M059J (cell line): ENCODE data around the gene GPS2. TPM values are rescaled to one million over a fixed set of nuclear protein-coding genes. Genes with fewer than 3 reads are reported as not detected.
A peak's percentile ranks its signal among the peaks of the same experiment; 100 is the strongest.

Experiments
- DNase-seq: peaks from one replicate; pipeline ENCODE4 v3.0.0-alpha.2; 2012; ENCODE audit warnings: low read depth
- total RNA-seq: library from RNA; depleted of rRNA; stranded (reverse); fragments of >200 nt; shearing (Covaris generic); gene quantifications from 2 replicates; pipeline ENCODE4 v1.2.3, GENCODE V29; 2014; rRNA removed

Gene GPS2, protein sequence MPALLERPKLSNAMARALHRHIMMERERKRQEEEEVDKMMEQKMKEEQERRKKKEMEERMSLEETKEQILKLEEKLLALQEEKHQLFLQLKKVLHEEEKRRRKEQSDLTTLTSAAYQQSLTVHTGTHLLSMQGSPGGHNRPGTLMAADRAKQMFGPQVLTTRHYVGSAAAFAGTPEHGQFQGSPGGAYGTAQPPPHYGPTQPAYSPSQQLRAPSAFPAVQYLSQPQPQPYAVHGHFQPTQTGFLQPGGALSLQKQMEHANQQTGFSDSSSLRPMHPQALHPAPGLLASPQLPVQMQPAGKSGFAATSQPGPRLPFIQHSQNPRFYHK
- total RNA-seq: 94.3 and 118 TPM in 2 replicates

- DNase-seq: peak; percentile 81
Measured at GRCh38 chr17:7314719-7315569, at the start of gene GPS2. Gene GPS2 (minus strand): TSS chr17:7315360. CDS start chr17:7315052, 308 bp downstream.

DNA sequence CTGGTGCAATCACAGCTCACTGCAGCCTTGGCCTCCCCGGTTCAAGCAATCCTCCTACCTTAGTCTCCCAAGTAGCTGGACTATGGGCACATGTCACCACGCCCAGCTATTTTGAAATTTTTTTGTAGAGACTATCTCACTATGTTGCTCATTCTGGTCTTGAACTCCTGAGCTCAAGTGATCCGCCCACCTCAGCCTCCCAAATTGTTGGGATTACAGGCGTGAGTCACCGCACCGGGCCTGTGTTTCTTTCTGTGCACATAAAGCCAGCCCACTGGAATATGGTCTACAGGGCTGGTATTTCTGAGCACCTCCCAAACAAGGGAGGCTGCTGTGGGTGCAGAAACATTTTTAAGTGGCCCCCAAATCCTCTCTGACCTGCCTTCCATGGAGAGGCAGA lies 48.2 kb upstream of the GPS2 start:
- DNase-seq: no peak

GRCh38 chr17:7361906-7362305 lies 46.7 kb upstream of the GPS2 start:
- no peak for DNase-seq

DNA sequence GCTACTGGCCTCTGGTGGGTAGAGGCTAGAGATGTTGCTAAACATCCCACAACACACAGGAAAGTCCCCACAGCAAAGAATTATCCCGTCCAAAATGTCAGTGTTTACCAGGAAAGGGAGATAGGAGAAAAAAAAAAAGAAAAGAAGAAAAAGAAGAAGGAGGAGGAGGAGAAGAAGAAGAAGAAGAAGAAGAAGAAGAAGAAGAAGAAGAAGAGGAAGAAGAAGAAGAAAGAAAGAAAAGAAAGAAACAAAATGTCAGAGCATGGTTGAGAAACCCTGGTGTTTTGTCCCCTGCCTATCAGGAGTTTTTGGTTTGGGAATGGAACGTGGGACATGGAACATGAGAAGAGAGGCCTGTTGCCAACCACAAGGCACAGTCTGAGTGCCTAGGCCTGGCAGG lies 42.2 kb upstream of the GPS2 start:
- no peak for DNase-seq

DNA sequence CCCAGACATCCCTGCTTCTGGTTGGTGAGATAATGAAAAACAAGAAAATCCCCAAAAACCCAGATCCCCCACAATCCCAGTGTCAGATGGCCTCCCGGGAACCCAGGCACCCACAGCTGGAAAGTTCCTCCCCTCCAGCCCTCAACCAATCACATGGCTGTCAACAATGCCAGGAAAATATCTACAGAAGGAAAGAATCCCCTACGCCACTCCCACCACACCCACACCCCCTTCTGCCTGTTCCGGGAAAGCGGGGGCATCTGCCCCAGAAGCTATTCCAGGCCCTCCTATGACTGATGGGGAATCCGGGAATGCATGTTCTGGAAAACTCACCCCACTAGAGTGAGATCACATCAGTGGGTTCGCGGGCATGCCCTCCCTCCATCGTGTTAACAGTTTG lies 41.6 kb upstream of the GPS2 start:
- DNase-seq: no peak

DNA sequence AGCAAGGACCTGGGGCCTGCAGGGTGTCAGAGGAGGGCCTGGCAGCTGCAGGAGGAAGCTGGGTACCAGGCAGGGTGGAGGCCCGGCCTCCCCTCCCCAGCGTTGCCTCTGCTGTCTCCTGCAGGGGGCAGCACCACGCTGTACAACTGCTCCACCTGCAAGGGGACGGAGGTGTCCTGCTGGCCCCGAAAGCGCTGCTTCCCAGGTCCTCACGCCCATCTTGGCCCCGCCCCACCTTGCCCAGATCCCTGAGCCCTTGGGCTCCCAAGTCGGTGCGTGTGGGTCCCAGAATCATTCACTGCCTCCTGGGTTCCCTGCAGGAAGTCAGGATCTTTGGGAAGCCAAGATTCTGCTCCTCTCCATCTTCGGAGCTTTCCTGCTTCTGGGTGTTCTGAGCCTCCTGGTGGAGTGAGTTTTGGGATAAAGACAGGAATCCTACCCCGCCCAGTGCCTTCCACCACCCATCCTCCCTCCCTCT lies 41.0 kb upstream of the GPS2 start:
- DNase-seq: peak; percentile 68

DNA sequence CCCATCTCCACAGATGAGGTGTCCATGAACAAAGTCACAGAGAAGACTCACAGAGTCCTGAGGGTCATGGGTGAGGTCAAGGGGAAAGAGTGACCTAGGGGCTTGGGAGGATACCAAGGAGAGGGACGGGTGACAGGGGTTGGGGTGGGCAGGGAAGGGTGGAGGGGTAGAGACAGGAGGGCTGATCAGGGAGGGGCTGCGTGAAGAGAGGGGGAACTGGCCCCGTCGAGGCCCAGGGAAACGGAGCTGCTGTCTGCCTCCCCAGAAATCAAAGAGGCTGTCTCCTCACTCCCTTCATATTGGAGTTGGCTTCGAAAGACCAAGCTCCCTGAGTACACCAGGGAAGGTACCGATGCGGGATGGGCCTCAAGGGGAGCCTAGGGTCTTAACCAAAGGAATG lies 40.4 kb upstream of the GPS2 start:
- no peak for DNase-seq

- peak; percentile 35 for DNase-seq
Measured at GRCh38 chr17:7355053-7355452, 39.9 kb upstream of the GPS2 start, which contains the start of gene TMEM95. Gene TMEM95 (plus strand): TSS chr17:7355156. CDS start chr17:7355205, 49 bp downstream.

DNA sequence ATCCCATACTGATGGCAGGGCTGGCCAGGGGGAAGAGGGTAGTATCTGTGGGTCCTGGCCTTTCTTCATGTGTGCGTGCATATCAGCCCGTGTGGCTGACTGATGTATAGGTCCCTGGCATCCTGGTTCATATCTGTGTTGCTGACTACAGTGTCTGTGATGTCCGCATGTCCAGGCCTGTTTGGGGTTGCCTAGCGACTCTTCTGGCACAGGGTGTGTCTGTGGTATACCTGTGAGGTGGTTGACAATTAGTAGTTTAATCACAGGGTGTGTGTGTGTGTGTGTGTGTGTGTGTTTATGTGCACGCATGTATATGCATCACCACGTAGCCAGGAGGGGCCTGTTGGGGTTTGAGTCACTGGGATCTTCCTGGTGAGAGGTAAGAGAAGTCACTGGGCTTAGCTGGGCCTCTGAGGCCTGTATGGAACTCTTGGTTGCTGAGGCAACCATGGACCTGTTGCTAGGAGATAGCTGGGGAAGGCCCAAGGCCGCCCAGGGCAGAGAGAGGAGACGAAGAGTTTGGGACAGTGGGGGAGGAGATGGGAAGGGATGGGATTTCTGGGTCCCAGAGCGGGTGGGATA lies 39.2 kb upstream of the GPS2 start:
- peak; percentile 61 for DNase-seq

DNA sequence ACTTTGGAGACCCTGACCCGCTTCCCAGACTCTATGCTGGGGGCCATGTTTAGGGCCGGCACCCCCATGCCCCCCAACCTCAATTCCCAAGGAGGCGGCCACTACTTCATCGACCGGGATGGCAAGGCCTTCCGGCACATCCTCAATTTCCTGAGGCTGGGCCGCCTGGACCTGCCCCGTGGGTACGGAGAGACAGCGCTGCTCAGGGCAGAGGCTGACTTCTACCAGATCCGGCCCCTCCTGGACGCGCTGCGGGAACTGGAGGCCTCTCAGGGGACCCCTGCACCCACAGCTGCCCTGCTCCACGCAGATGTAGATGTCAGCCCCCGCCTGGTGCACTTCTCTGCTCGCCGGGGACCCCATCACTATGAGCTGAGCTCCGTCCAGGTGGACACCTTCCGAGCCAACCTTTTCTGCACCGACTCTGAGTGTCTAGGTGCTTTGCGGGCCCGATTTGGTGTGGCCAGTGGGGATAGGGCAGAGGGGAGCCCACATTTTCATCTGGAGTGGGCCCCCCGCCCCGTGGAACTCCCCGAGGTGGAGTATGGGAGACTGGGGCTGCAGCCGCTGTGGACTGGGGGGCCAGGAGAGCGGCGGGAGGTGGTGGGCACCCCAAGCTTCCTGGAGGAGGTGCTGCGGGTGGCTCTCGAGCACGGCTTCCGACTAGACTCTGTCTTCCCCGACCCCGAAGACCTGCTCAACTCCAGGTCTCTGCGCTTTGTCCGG lies 37.9 kb upstream of the GPS2 start:
- no peak for DNase-seq

GRCh38 chr17:7352503-7352889 lies 37.3 kb upstream of the GPS2 start:
- DNase-seq: no peak

- peak; percentile 91 for DNase-seq
Measured at GRCh38 chr17:7351665-7352502, 36.7 kb upstream of the GPS2 start, which contains the start of gene KCTD11. Gene KCTD11 (plus strand): TSS chr17:7352162.

GRCh38 chr17:7348478-7349242 lies 33.5 kb upstream of the GPS2 start:
- DNase-seq: no peak

GRCh38 chr17:7347630-7348477 lies 32.7 kb upstream of the GPS2 start:
- no peak for DNase-seq

DNA sequence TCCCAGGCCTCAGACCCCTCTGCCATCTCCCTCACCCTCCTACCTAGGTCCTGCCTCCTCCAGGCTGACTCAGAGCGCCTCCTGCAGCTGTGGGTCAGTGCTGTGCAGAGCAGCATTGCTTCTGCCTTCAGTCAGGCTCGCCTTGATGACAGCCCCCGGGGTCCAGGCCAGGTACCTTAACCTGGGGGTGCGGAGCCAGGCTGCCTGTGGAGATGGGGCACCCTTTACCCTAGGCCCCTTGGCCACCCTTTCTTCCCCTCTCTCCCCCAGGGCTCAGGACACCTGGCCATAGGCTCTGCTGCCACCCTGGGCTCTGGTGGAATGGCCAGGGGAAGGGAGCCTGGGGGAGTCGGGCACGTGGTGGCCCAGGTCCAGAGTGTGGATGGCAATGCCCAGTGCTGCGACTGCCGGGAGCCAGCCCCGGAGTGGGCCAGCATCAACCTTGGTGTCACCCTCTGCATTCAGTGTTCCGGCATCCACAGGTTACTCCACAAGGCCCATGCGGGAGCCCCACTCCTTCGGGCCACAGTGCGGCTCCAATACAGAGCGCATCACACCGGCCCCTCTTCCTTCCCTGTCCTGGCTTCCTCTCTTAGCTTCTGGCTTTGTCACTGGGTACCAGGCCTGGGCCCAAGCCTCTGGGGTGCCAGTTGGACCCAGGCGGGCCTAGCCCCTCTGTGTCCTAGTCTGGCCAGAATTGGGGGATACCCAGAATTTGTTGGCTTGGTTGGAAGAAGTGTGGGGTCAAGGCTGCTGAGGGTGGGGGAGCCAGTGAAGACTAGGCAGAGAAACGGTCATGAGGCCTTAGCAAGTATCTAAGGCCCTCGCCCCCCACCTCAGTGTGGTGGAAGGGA lies 31.8 kb upstream of the GPS2 start:
- no peak for DNase-seq

DNA sequence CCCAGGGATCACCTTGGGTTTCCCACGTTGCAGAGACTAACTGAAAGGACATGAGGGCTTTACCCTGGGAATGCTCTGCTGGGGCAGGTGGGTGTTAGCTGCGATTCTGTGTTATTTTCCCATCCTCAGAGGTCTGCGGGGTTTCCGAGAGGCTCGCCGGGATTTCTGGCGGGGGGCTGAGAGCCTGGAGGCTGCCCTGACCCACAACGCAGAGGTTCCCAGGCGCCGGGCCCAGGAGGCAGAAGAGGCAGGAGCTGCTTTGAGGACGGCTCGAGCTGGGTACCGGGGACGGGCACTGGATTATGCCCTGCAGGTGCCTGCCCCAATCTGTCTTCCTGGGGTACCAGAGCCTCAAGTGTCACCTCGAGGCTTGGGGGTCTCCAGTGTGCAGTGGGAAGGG lies 28.1 kb upstream of the GPS2 start:
- no peak for DNase-seq

GRCh38 chr17:7341842-7342241 lies 26.7 kb upstream of the GPS2 start:
- DNase-seq: no peak

GRCh38 chr17:7340179-7340578 lies 25.0 kb upstream of the GPS2 start:
- peak; percentile 34 for DNase-seq
